ENCODE measurements around the gene HOXD11. TPM values are rescaled to one million over a fixed set of nuclear protein-coding genes. Genes with fewer than 3 reads are reported as not detected.

Gene HOXD11
- total and polyA plus RNA-seq, 2 donors (not counting 3 experiments of a cell fraction or from before 2014, with no cell fraction given), result not detected

- no peaks in the 10 kb centered on the region for H3K79me2 ChIP-seq (ENCODE audit: control insufficient read depth, insufficient read depth, low read length)
- no peaks in the 10 kb centered on the region for H3K9me1 ChIP-seq (replicated peaks; ENCODE audit: control insufficient read depth, extremely low read depth, insufficient read depth, low read length)
- H3K4me2 ChIP-seq (ENCODE audit: insufficient read depth, low read length), result no peak overlapping the region
- ChIA-PET CTCF (interaction anchor here (1.2 to 2.1 kb wide), 3 partner anchors 402 to 840 kb away, joined by 3 to 6 read pairs (median 5); no protein-coding TSS in a partner anchor), POLR2A (no interaction called here)
- H3K27me3 ChIP-seq (ENCODE audit: control insufficient read depth in 2 of 2, insufficient read depth in 2 of 2, low read length in 2 of 2), result peaks cover 85 to 98% of the 10 kb centered on the region in 2 experiments
- no peaks in the 10 kb centered on the region for H3K36me3 ChIP-seq (ENCODE audit: control insufficient read depth in 2 of 2, extremely low read depth in 1 of 2, insufficient read depth in 2 of 2, low read length in 2 of 2)
- H2AFZ ChIP-seq (ENCODE audit: low read depth, low read length), result no peak overlapping the region
- H3K4me3 ChIP-seq (replicated peaks in 1 of 3; ENCODE audit: insufficient read depth in 1 of 3, low read depth in 1 of 3, low read length in 3 of 3), result no peak overlapping the region
- dilution Hi-C loops (cut with MboI; ENCODE audit: extremely low pct_ligation_motif_present, low sequenced_read_pairs), result no loop called here
- H3K4me1 ChIP-seq (ENCODE audit: control insufficient read depth, extremely low read depth, insufficient read depth, low read length), result no peaks in the 10 kb centered on the region
- no peak overlapping the region for H3K27ac ChIP-seq (ENCODE audit: insufficient read depth, low read depth, low read length)
- TF ChIP-seq EZH2 (IDR thresholded peaks at IDR 0.05; ENCODE audit: borderline replicate concordance, low read depth, low read length, severe bottlenecking) (peak; percentile 80), POLR2A (IDR thresholded peaks at IDR 0.05; ENCODE audit: low read depth, low read length) (no peak)
- H3K9me3 ChIP-seq (replicated peaks; ENCODE audit: control insufficient read depth, insufficient read depth, low read length), result no peaks in the 10 kb centered on the region
- intact Hi-C loops (cut with micrococcal nuclease), result no loop called here
- no peak for DNase-seq (ENCODE audit: low read depth, low spot score)
- peaks cover 6% of the 10 kb centered on the region for H4K20me1 ChIP-seq (replicated peaks; ENCODE audit: control insufficient read depth, extremely low read depth, insufficient read depth, low read length)
- BruUV-seq (replicated peaks), result no TSS peak
- no peak for FAIRE-seq
- H3K9ac ChIP-seq (replicated peaks; ENCODE audit: extremely low read depth, insufficient read depth, low read length), result no peak overlapping the region
Measured at GRCh38 chr2:176091329-176092258, 15.5 kb upstream of the HOXD11 start.

- intact Hi-C loops (cut with micrococcal nuclease), result no loop called here
- Histone ChIP-seq H3K27me3 (ENCODE audit: control insufficient read depth in 2 of 2, insufficient read depth in 2 of 2, low read length in 2 of 2) (peaks cover 86 to 98% of the 10 kb centered on the region in 2 experiments), H3K9me3 (replicated peaks; ENCODE audit: control insufficient read depth, insufficient read depth, low read length) (no peaks in the 10 kb centered on the region), H3K9me1 (replicated peaks; ENCODE audit: control insufficient read depth, extremely low read depth, insufficient read depth, low read length) (no peaks in the 10 kb centered on the region), H3K27ac (ENCODE audit: insufficient read depth, low read depth, low read length) (no peak within 1 kb of the TSS), H3K9ac (replicated peaks; ENCODE audit: extremely low read depth, insufficient read depth, low read length) (no peak within 1 kb of the TSS), H2AFZ (ENCODE audit: low read depth, low read length) (peak within 1 kb of the TSS; percentile 32), H3K36me3 (ENCODE audit: control insufficient read depth in 2 of 2, extremely low read depth in 1 of 2, insufficient read depth in 2 of 2, low read length in 2 of 2) (no peaks in the 10 kb centered on the region), H3K4me3 (replicated peaks in 1 of 3; ENCODE audit: insufficient read depth in 1 of 3, low read depth in 1 of 3, low read length in 3 of 3) (no peak within 1 kb of the TSS), H3K4me2 (ENCODE audit: insufficient read depth, low read length) (no peak within 1 kb of the TSS), H3K4me1 (ENCODE audit: control insufficient read depth, extremely low read depth, insufficient read depth, low read length) (peaks cover 5% of the 10 kb centered on the region), H3K79me2 (ENCODE audit: control insufficient read depth, insufficient read depth, low read length) (no peaks in the 10 kb centered on the region), H4K20me1 (replicated peaks; ENCODE audit: control insufficient read depth, extremely low read depth, insufficient read depth, low read length) (peaks cover 6% of the 10 kb centered on the region)
- ChIA-PET POLR2A (no interaction called here), CTCF (interaction anchor here (1.2 to 2.1 kb wide), 2 partner anchors 402 to 724 kb away, joined by 5 to 6 read pairs; no protein-coding TSS in a partner anchor)
- DNase-seq (ENCODE audit: low read depth, low spot score), result no peak
- TF ChIP-seq EZH2 (IDR thresholded peaks at IDR 0.05; ENCODE audit: borderline replicate concordance, low read depth, low read length, severe bottlenecking), result peak; percentile 76
- no peak for TF ChIP-seq MYC (IDR thresholded peaks at IDR 0.05; ENCODE audit: low read depth, low read length)
- FAIRE-seq, result no peak
- dilution Hi-C loops (cut with MboI; ENCODE audit: extremely low pct_ligation_motif_present, low sequenced_read_pairs), result no loop called here
- BruUV-seq (replicated peaks), result no TSS peak
Measured at GRCh38 chr2:176092270-176093144, 14.6 kb upstream of the HOXD11 start, which contains the start of gene HOXD13. Gene HOXD13, plus strand, starts transcription at chr2:176092721. Its CDS starts 170 bp downstream, at chr2:176092891.

Measured in endothelial cell of umbilical vein (primary cell).